ENCODE measurements around the gene ACBD6.

- TF ChIP-seq POLR2AphosphoS5 (IDR thresholded peaks at IDR 0.05; ENCODE audit: low read depth, low read length) (no peak), POLR2A (IDR thresholded peaks at IDR 0.05; ENCODE audit: low read depth, low read length) (no peak)
Observed at GRCh38 chr1:180258935-180259334, 243.4 kb downstream of the ACBD6 start.

All from GM12892 (cell line).